ENCODE data around the gene RPL35. TPM values are rescaled to one million over a fixed set of nuclear protein-coding genes. Genes with fewer than 3 reads are reported as not detected.

The RPL35 gene
- total and polyA plus RNA-seq, 10 of the 15 experiments (the other 5 are each of a cell fraction or from before 2014, with no cell fraction given), result 2,572 to 6,300 (median 3,864) TPM

DNA sequence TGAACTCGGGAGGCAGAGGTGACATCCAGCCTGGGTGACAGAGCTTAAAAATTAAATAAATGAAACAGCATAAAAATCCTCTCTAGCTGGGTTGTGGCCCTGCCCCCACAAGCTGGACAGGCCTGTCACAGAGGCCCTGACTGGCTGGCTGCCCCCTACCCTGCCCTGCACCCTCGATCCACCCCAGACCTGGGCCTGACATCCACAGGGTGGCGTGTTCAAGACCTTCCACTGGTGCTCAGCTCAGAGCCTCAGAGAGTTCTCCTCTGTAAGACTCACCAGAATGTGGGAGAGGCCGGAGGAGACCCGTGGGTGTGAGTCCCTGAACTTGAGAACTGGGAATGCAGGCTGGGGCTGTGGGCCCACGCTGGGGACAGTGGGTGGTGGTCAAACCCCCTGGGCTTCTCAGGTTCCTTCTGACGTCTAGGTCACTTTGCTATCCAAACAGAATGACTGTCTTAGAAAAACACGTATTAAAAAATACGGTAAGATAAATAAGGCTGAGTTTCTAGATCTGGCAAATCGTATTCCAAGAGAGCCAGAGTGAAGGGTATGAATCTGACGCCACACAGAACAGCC, 18.2 kb downstream of the RPL35 start:
- POLR2A ChIA-PET, result interaction anchor here (0.6 kb wide), 1 partner anchor 37 kb away, joined by 3 read pairs; no protein-coding TSS in a partner anchor
- H3K27me3 ChIP-seq (replicated peaks in 1 of 2; ENCODE audit: control insufficient read depth in 2 of 2, insufficient read depth in 2 of 2, low read length in 1 of 2), result no peaks in the 10 kb centered on the region
- WGBS (ENCODE audit: insufficient coverage, insufficient replicate concordance, low lambda C conversion rate, missing lambda C conversion rate), result 52% methylated on average over 11 of the region's 11 CpGs
- no peak overlapping the region for H2AFZ ChIP-seq (ENCODE audit: control insufficient read depth, low read depth, low read length)
- H3K36me3 ChIP-seq (ENCODE audit: control insufficient read depth in 2 of 2, insufficient read depth in 2 of 2, low read length in 1 of 2), result no peaks in the 10 kb centered on the region
- FAIRE-seq (no peak), ATAC-seq (no peak), DNase-seq (ENCODE audit: low read depth, low spot score) (no peak)
- CTCF ChIA-PET, result interaction anchor here (1.6 to 26.5 kb wide), 3 partner anchors 9 to 226 kb away, joined by 4 to 575 read pairs (median 49); partner anchors contain the start of genes NR6A1, OLFML2A and WDR38
- no peak overlapping the region for H3K4me2 ChIP-seq (ENCODE audit: control insufficient read depth, insufficient read depth)
- no peaks in the 10 kb centered on the region for H3K4me1 ChIP-seq (ENCODE audit: control insufficient read depth, insufficient read depth, low read length)
- SMC1A ChIA-PET (ENCODE audit: uncharacterized antibody, unreplicated experiment), result no interaction called here
- no peak for TF ChIP-seq SREBF1 (IDR thresholded peaks at IDR 0.05; ENCODE audit: low read length)
- TF ChIP-seq RUNX3 (IDR thresholded peaks at IDR 0.05; ENCODE audit: low read length), result no peak
- TF ChIP-seq JUNB (IDR thresholded peaks at IDR 0.05), result no peak
- TF ChIP-seq RFX5 (IDR thresholded peaks at IDR 0.05; ENCODE audit: low read depth, low read length), result no peak
- BruUV-seq (replicated peaks), result no TSS peak
- no peak overlapping the region for H3K9ac ChIP-seq (ENCODE audit: control insufficient read depth, insufficient read depth, low read length)
- in situ Hi-C loops (cut with MboI) (no loop called here), intact Hi-C loops (cut with micrococcal nuclease; ENCODE audit: unreplicated experiment) (no loop called here)
- no peak overlapping the region for H3K4me3 ChIP-seq
- RAD21 ChIA-PET (ENCODE audit: unreplicated experiment), result interaction anchor here (1.7 kb wide), 1 partner anchor 9 kb away, joined by 6 read pairs; the partner anchor contains the start of gene WDR38
- no peaks in the 10 kb centered on the region for H3K79me2 ChIP-seq (ENCODE audit: control insufficient read depth, insufficient read depth, low read length)
- H3K27ac ChIP-seq (ENCODE audit: control insufficient read depth, insufficient read depth), result no peak overlapping the region
- H3K9me3 ChIP-seq (replicated peaks; ENCODE audit: control insufficient read depth, insufficient read depth, low read length), result no peaks in the 10 kb centered on the region
- no peaks in the 10 kb centered on the region for H4K20me1 ChIP-seq (ENCODE audit: control insufficient read depth, insufficient read depth)

DNA sequence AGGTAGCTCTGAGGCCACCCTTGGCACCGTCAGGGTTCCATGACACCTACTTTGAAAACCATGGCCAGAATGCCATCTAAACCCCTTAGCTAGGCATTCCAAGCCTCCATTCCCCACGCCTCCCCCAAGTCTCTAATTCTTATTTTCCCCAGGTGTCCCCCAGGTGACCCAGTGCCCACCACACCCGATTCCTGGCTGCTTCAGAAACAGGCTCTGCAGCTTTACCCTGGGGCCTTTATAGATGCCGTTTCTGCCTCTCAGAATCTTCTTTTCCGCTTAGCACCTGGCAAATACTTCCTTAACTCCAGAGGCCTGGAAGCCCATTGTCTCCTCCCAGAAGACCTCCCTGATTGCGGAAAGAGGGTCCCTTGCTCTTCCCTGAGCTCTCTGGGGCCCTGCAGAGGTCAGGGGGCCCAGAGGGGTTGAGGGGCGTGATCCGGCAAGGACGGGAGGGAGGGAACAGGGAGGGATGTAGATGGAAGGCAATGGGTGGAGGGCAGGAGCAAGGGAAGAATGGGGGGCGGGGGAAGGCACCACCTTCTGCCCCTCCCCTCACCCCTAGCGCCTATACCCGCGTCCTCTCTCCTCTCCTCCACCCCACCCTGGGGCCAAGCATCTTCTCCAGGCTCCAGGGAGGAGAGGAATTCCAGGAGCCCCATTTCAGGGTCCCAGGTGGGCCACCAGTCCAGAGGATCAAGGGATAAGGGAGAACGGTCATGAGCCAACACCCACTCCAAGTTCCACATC, 20.5 kb downstream of the RPL35 start:
- ChIA-PET RAD21 (ENCODE audit: unreplicated experiment) (interaction anchor here (0.5 to 1.5 kb wide), 3 partner anchors 9 to 535 kb away, joined by 3 read pairs; no protein-coding TSS in a partner anchor), POLR2A (interaction anchor here (0.6 to 0.7 kb wide), 2 partner anchors 59 to 262 kb away, joined by 3 read pairs; no protein-coding TSS in a partner anchor), SMC1A (ENCODE audit: uncharacterized antibody, unreplicated experiment) (interaction anchor here (1.2 kb wide), 1 partner anchor 12 kb away, joined by 5 read pairs; the partner anchor contains the start of gene WDR38), CTCF (interaction anchor here (1.1 to 26.5 kb wide), 11 partner anchors 7 to 224 kb away, joined by 3 to 575 read pairs (median 4); partner anchors contain the start of genes NR6A1, OLFML2A and WDR38)
- intact Hi-C loops (cut with micrococcal nuclease; ENCODE audit: unreplicated experiment), result no loop called here
- ATAC-seq (no peak), FAIRE-seq (no peak), DNase-seq (ENCODE audit: low read depth, low spot score) (no peak)
- no peaks in the 10 kb centered on the region for H3K36me3 ChIP-seq (ENCODE audit: control insufficient read depth in 2 of 2, insufficient read depth in 2 of 2, low read length in 1 of 2)
- H3K9ac ChIP-seq (ENCODE audit: control insufficient read depth, insufficient read depth, low read length), result no peak overlapping the region
- WGBS (ENCODE audit: insufficient coverage, insufficient replicate concordance, low lambda C conversion rate, missing lambda C conversion rate), result 76% methylated on average over 9 of the region's 14 CpGs
- no peak overlapping the region for H2AFZ ChIP-seq (ENCODE audit: control insufficient read depth, low read depth, low read length)
- H3K79me2 ChIP-seq (ENCODE audit: control insufficient read depth, insufficient read depth, low read length), result no peaks in the 10 kb centered on the region
- H4K20me1 ChIP-seq (ENCODE audit: control insufficient read depth, insufficient read depth), result no peaks in the 10 kb centered on the region
- H3K4me3 ChIP-seq, result no peak overlapping the region
- no peaks in the 10 kb centered on the region for H3K4me1 ChIP-seq (ENCODE audit: control insufficient read depth, insufficient read depth, low read length)
- no peak overlapping the region for H3K4me2 ChIP-seq (ENCODE audit: control insufficient read depth, insufficient read depth)
- no peak overlapping the region for H3K27ac ChIP-seq (ENCODE audit: control insufficient read depth, insufficient read depth)
- no peaks in the 10 kb centered on the region for H3K9me3 ChIP-seq (replicated peaks; ENCODE audit: control insufficient read depth, insufficient read depth, low read length)
- H3K27me3 ChIP-seq (replicated peaks in 1 of 2; ENCODE audit: control insufficient read depth in 2 of 2, insufficient read depth in 2 of 2, low read length in 1 of 2), result no peaks in the 10 kb centered on the region
- no TSS peak for BruUV-seq (replicated peaks)
- in situ Hi-C loops (cut with MboI), result no loop called here
- TF ChIP-seq, protein P1, sequence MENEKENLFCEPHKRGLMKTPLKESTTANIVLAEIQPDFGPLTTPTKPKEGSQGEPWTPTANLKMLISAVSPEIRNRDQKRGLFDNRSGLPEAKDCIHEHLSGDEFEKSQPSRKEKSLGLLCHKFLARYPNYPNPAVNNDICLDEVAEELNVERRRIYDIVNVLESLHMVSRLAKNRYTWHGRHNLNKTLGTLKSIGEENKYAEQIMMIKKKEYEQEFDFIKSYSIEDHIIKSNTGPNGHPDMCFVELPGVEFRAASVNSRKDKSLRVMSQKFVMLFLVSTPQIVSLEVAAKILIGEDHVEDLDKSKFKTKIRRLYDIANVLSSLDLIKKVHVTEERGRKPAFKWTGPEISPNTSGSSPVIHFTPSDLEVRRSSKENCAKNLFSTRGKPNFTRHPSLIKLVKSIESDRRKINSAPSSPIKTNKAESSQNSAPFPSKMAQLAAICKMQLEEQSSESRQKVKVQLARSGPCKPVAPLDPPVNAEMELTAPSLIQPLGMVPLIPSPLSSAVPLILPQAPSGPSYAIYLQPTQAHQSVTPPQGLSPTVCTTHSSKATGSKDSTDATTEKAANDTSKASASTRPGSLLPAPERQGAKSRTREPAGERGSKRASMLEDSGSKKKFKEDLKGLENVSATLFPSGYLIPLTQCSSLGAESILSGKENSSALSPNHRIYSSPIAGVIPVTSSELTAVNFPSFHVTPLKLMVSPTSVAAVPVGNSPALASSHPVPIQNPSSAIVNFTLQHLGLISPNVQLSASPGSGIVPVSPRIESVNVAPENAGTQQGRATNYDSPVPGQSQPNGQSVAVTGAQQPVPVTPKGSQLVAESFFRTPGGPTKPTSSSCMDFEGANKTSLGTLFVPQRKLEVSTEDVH (IDR thresholded peaks at IDR 0.05; ENCODE audit: low read depth, partially characterized antibody), result no peak
- TF ChIP-seq PML (IDR thresholded peaks at IDR 0.05; ENCODE audit: low read length), result no peak
- TF ChIP-seq TCF12 (IDR thresholded peaks at IDR 0.05; ENCODE audit: low read depth, low read length), result no peak
- TF ChIP-seq FOXM1 (IDR thresholded peaks at IDR 0.05; ENCODE audit: low read depth, low read length), result no peak
- TF ChIP-seq, protein P2, sequence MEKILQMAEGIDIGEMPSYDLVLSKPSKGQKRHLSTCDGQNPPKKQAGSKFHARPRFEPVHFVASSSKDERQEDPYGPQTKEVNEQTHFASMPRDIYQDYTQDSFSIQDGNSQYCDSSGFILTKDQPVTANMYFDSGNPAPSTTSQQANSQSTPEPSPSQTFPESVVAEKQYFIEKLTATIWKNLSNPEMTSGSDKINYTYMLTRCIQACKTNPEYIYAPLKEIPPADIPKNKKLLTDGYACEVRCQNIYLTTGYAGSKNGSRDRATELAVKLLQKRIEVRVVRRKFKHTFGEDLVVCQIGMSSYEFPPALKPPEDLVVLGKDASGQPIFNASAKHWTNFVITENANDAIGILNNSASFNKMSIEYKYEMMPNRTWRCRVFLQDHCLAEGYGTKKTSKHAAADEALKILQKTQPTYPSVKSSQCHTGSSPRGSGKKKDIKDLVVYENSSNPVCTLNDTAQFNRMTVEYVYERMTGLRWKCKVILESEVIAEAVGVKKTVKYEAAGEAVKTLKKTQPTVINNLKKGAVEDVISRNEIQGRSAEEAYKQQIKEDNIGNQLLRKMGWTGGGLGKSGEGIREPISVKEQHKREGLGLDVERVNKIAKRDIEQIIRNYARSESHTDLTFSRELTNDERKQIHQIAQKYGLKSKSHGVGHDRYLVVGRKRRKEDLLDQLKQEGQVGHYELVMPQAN (conservative IDR thresholded peaks at IDR 0.05), result no peak

Data from GM12878 (cell line).